ENCODE results near the gene KLC1. TPM values are rescaled to one million over a fixed set of nuclear protein-coding genes. Genes with fewer than 3 reads are reported as not detected.

Gene KLC1
- total RNA-seq, 1 experiment from 2014 or later: 306 TPM

- ATAC-seq: no peak
- no peak overlapping the region for H3K9ac ChIP-seq (ENCODE audit: low read length)
These were observed 46.9 kb upstream of the KLC1 start for GRCh38 chr14:103581954-103582703.

GRCh38 chr14:103584326-103584915, 44.6 kb upstream of the KLC1 start:
- Histone ChIP-seq H3K9me3 (ENCODE audit: low read length) (no peaks in the 10 kb centered on the region), H3K36me3 (ENCODE audit: low read depth, low read length) (peaks cover 5% of the 10 kb centered on the region; the same call in 1 of the 2 replicates), H3K9ac (ENCODE audit: low read length) (no peak overlapping the region), H4K20me1 (ENCODE audit: low read length) (no peaks in the 10 kb centered on the region), H3F3A (ENCODE audit: low read length, unreplicated experiment) (no peaks in the 10 kb centered on the region), H3K79me2 (ENCODE audit: low read length) (no peaks in the 10 kb centered on the region), H3K27ac (ENCODE audit: low read length) (no peak overlapping the region), H3K4me1 (ENCODE audit: insufficient read depth, low read length) (no peaks in the 10 kb centered on the region), H3K9me2 (replicated peaks; ENCODE audit: low read length) (no peaks in the 10 kb centered on the region), H3K4me3 (ENCODE audit: low read length) (no peak overlapping the region), H2AFZ (ENCODE audit: low read length) (no peak overlapping the region), H3K27me3 (ENCODE audit: low read length) (no peaks in the 10 kb centered on the region), H3K4me2 (ENCODE audit: low read length) (no peak overlapping the region)
- DNase-seq (no peak), ATAC-seq (no peak)
- CTCF ChIA-PET: no interaction called here
- TF ChIP-seq EZH2 (IDR thresholded peaks at IDR 0.05; ENCODE audit: low read length, unreplicated experiment) (no peak), CTCF (conservative IDR thresholded peaks at IDR 0.05; ENCODE audit: low read depth, low read length) (no peak), EZH2phosphoT487 (IDR thresholded peaks at IDR 0.05; ENCODE audit: borderline replicate concordance, low read length) (no peak)
- intact Hi-C loops (cut with micrococcal nuclease): no loop called here
- no TSS peak for BruUV-seq (replicated peaks)
- POLR2A ChIA-PET (ENCODE audit: unreplicated experiment): no interaction called here

More at GRCh38 chr14:103581954-103582703, 46.9 kb upstream of the KLC1 start:
- no peaks in the 10 kb centered on the region for H4K20me1 ChIP-seq (ENCODE audit: low read length)
- no peak for DNase-seq
- H3F3A ChIP-seq (ENCODE audit: low read length, unreplicated experiment): no peaks in the 10 kb centered on the region
- H3K4me2 ChIP-seq (ENCODE audit: low read length): no peak overlapping the region
- no peaks in the 10 kb centered on the region for H3K9me2 ChIP-seq (replicated peaks; ENCODE audit: low read length)
- H3K4me3 ChIP-seq (ENCODE audit: low read length): no peak overlapping the region
- H2AFZ ChIP-seq (ENCODE audit: low read length): no peak overlapping the region
- POLR2A ChIA-PET (ENCODE audit: unreplicated experiment): no interaction called here
- no peaks in the 10 kb centered on the region for H3K9me3 ChIP-seq (ENCODE audit: low read length)
- H3K27me3 ChIP-seq (ENCODE audit: low read length): no peaks in the 10 kb centered on the region
- CTCF ChIA-PET: no interaction called here
- intact Hi-C loops (cut with micrococcal nuclease): no loop called here
- TF ChIP-seq CTCF (conservative IDR thresholded peaks at IDR 0.05; ENCODE audit: low read depth, low read length): no peak
- H3K36me3 ChIP-seq (ENCODE audit: low read depth, low read length): peaks cover 14% of the 10 kb centered on the region
- no peak overlapping the region for H3K27ac ChIP-seq (ENCODE audit: low read length)
- H3K79me2 ChIP-seq (ENCODE audit: low read length): peaks cover 10% of the 10 kb centered on the region; the same call in 1 of the 2 replicates
- BruUV-seq (replicated peaks): no TSS peak
- H3K4me1 ChIP-seq (ENCODE audit: insufficient read depth, low read length): peaks cover 4% of the 10 kb centered on the region

- BruUV-seq (replicated peaks): no TSS peak
- Histone ChIP-seq H3K4me2 (ENCODE audit: low read length) (peak overlapping the region; percentile 84), H3K4me1 (ENCODE audit: insufficient read depth, low read length) (peaks cover 51% of the 10 kb centered on the region), H4K20me1 (ENCODE audit: low read length) (no peaks in the 10 kb centered on the region), H3K27ac (ENCODE audit: low read length) (peak overlapping the region; percentile 97), H2AFZ (ENCODE audit: low read length) (no peak overlapping the region), H3K36me3 (ENCODE audit: low read depth, low read length) (peaks cover 8% of the 10 kb centered on the region; the same call in 1 of the 2 replicates), H3K9me2 (replicated peaks; ENCODE audit: low read length) (no peaks in the 10 kb centered on the region), H3K4me3 (ENCODE audit: low read length) (no peak overlapping the region), H3K27me3 (ENCODE audit: low read length) (no peaks in the 10 kb centered on the region), H3F3A (ENCODE audit: low read length, unreplicated experiment) (peaks cover 8% of the 10 kb centered on the region), H3K9ac (ENCODE audit: low read length) (peak overlapping the region; percentile 68), H3K79me2 (ENCODE audit: low read length) (no peaks in the 10 kb centered on the region), H3K9me3 (ENCODE audit: low read length) (no peaks in the 10 kb centered on the region)
- intact Hi-C loops (cut with micrococcal nuclease): no loop called here
- ATAC-seq (no peak), DNase-seq (no peak)
- POLR2A ChIA-PET (ENCODE audit: unreplicated experiment): no interaction called here
- CTCF ChIA-PET: interaction anchor here (0.9 kb wide), 1 partner anchor 17 kb away, joined by 3 read pairs; no protein-coding TSS in a partner anchor
- TF ChIP-seq EZH2phosphoT487 (IDR thresholded peaks at IDR 0.05; ENCODE audit: borderline replicate concordance, low read length) (no peak), EZH2 (IDR thresholded peaks at IDR 0.05; ENCODE audit: low read length, unreplicated experiment) (no peak), CTCF (conservative IDR thresholded peaks at IDR 0.05; ENCODE audit: low read depth, low read length) (no peak)
These were observed 35.4 kb upstream of the KLC1 start for GRCh38 chr14:103593577-103593976.

Measured in PC-3 (cell line).